Type B pancreatic cell (in vitro differentiated cells): ENCODE measurements around the gene CEP20. TPM values are rescaled to one million over a fixed set of nuclear protein-coding genes. Genes with fewer than 3 reads are reported as not detected.

Experiments
- DNase-seq: peaks from one replicate; pipeline ENCODE4 v3.0.0; 2021; ENCODE audit warnings: mixed read lengths; ENCODE audit not compliant: unreplicated experiment; ENCODE audit errors: extremely low spot score
- H3K27ac Mint-ChIP-seq: 2 replicates; pipeline ENCODE4 v1.8.0; 2021; ENCODE audit warnings: mild to moderate bottlenecking, mixed read lengths
- H3K27me3 Mint-ChIP-seq: 2 replicates; pipeline ENCODE4 v1.8.0; 2021; ENCODE audit warnings: mixed read lengths
- H3K36me3 Mint-ChIP-seq: 2 replicates; pipeline ENCODE4 v1.8.0; 2021; ENCODE audit warnings: mixed read lengths
- H3K4me1 Mint-ChIP-seq: one replicate; pipeline ENCODE4 v1.8.0; 2021; ENCODE audit warnings: mixed read lengths; ENCODE audit not compliant: unreplicated experiment
- H3K4me3 Mint-ChIP-seq: 2 replicates; pipeline ENCODE4 v1.8.0; 2021; ENCODE audit warnings: mild to moderate bottlenecking, mixed read lengths
- H3K9me3 Mint-ChIP-seq: 2 replicates; pipeline ENCODE4 v1.8.0; 2021; ENCODE audit warnings: mixed read lengths
- CTCF ChIP-seq: fragments of 200-600 bp; sonication (generic); conservative IDR thresholded peaks from 2 replicates; pipeline ENCODE4 v1.5.0; 2021; ENCODE audit warnings: antibody characterized with exemption, mild to moderate bottlenecking
- total RNA-seq: library from RNA; stranded (reverse); gene quantifications from 2 replicates; pipeline ENCODE4 v1.2.1, GENCODE V29; 2021; ENCODE audit warnings: low replicate concordance

The CEP20 gene
- total RNA-seq, 1 donor from 2014 or later = 25.4 TPM

GRCh38 chr16:15829460-15829859 is 58.9 kb downstream of the CEP20 start:
- Mint-ChIP-seq H3K36me3 (no peaks in the 10 kb centered on the region), H3K27ac (no peak overlapping the region), H3K9me3 (no peaks in the 10 kb centered on the region), H3K4me3 (no peak overlapping the region), H3K4me1 (no peaks in the 10 kb centered on the region), H3K27me3 (peaks cover 3% of the 10 kb centered on the region)
- DNase-seq = no peak
- TF ChIP-seq CTCF = no peak

- Mint-ChIP-seq H3K4me3 (no peak overlapping the region), H3K27ac (no peak overlapping the region), H3K4me1 (no peaks in the 10 kb centered on the region), H3K27me3 (no peaks in the 10 kb centered on the region), H3K36me3 (no peaks in the 10 kb centered on the region), H3K9me3 (no peaks in the 10 kb centered on the region)
- TF ChIP-seq CTCF = no peak
- no peak for DNase-seq
Measured at GRCh38 chr16:15827709-15828343, 60.6 kb downstream of the CEP20 start.

- H3K36me3 Mint-ChIP-seq = no peaks in the 10 kb centered on the region
- no peaks in the 10 kb centered on the region for H3K27me3 Mint-ChIP-seq
- H3K27ac Mint-ChIP-seq = no peak overlapping the region
- no peaks in the 10 kb centered on the region for H3K9me3 Mint-ChIP-seq
- H3K4me3 Mint-ChIP-seq = no peak overlapping the region
- TF ChIP-seq CTCF = no peak
- no peaks in the 10 kb centered on the region for H3K4me1 Mint-ChIP-seq
- no peak for DNase-seq
Measured at GRCh38 chr16:15827299-15827698, 61.1 kb downstream of the CEP20 start.

- Mint-ChIP-seq H3K4me1 (no peaks in the 10 kb centered on the region), H3K4me3 (no peak overlapping the region), H3K27me3 (peaks cover 3% of the 10 kb centered on the region), H3K27ac (no peak overlapping the region), H3K9me3 (no peaks in the 10 kb centered on the region), H3K36me3 (no peaks in the 10 kb centered on the region)
- no peak for DNase-seq
- TF ChIP-seq CTCF = no peak
Measured at GRCh38 chr16:15825750-15826305, 62.6 kb downstream of the CEP20 start.

- no peak for TF ChIP-seq CTCF
- H3K27ac Mint-ChIP-seq = no peak overlapping the region
- H3K4me3 Mint-ChIP-seq = no peak overlapping the region
- DNase-seq = no peak
- H3K27me3 Mint-ChIP-seq = peaks cover 3% of the 10 kb centered on the region
- H3K4me1 Mint-ChIP-seq = no peaks in the 10 kb centered on the region
- no peaks in the 10 kb centered on the region for H3K9me3 Mint-ChIP-seq
- no peaks in the 10 kb centered on the region for H3K36me3 Mint-ChIP-seq
Measured at GRCh38 chr16:15822957-15823356, 65.4 kb downstream of the CEP20 start.
